Astrocyte (in vitro differentiated cells and primary cell): ENCODE measurements around the gene GPC5.

Experiments
- EZH2 ChIP-seq: IDR thresholded peaks from 2 replicates; pipeline ENCODE4 v1.6.1; 2012; ENCODE audit warnings: mild to moderate bottlenecking, low read length, inconsistent platforms; ENCODE audit not compliant: insufficient read depth
- TF ChIP-seq, protein P1 (sequence below): IDR thresholded peaks from 2 replicates; pipeline ENCODE4 v1.5.1; 2011; ENCODE audit warnings: low read depth, mild to moderate bottlenecking, inconsistent platforms, low read length, moderate library complexity; ENCODE audit not compliant: insufficient read depth

GRCh38 chr13:92735909-92736308, 1337.5 kb downstream of the GPC5 start:
- TF ChIP-seq, protein P1, sequence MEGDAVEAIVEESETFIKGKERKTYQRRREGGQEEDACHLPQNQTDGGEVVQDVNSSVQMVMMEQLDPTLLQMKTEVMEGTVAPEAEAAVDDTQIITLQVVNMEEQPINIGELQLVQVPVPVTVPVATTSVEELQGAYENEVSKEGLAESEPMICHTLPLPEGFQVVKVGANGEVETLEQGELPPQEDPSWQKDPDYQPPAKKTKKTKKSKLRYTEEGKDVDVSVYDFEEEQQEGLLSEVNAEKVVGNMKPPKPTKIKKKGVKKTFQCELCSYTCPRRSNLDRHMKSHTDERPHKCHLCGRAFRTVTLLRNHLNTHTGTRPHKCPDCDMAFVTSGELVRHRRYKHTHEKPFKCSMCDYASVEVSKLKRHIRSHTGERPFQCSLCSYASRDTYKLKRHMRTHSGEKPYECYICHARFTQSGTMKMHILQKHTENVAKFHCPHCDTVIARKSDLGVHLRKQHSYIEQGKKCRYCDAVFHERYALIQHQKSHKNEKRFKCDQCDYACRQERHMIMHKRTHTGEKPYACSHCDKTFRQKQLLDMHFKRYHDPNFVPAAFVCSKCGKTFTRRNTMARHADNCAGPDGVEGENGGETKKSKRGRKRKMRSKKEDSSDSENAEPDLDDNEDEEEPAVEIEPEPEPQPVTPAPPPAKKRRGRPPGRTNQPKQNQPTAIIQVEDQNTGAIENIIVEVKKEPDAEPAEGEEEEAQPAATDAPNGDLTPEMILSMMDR, result no peak
- TF ChIP-seq EZH2, result no peak
